Heart right ventricle (tissue), 16 donors: ENCODE measurements around the gene HOXA11. TPM values are rescaled to one million over a fixed set of nuclear protein-coding genes. Genes with fewer than 3 reads are reported as not detected.

Experiments
- ATAC-seq, 8 donors: fragments of 200-7000 bp; cut with Tn5 transposase; one replicate each; pipeline ENCODE4 v1.9.1; 2020; ENCODE audit warnings: mild to moderate bottlenecking in 8 of 8, moderate library complexity in 8 of 8, moderate number of reproducible peaks in 1 of 8
- DNase-seq, 2 donors: peaks; one replicate each; pipeline ENCODE4 v3.0.0-alpha.2; 2020
- H3K27ac ChIP-seq, 10 donors: fragments of 200-600 bp; sonication (generic) in 2 of 10; one replicate each; pipeline versions ENCODE4 v1.5.0 to v1.8.0; 2020 to 2022; ENCODE audit warnings: mild to moderate bottlenecking in 3 of 10
- H3K27me3 ChIP-seq, 7 donors: fragments of 200-600 bp; one replicate each; pipeline ENCODE4 v1.8.0; 2021 to 2022; ENCODE audit warnings: mild to moderate bottlenecking in 2 of 7
- H3K36me3 ChIP-seq, 9 donors: fragments of 200-600 bp; sonication (generic) in 1 of 9; one replicate each; pipeline versions ENCODE4 v1.5.0 to v1.8.0; 2020 to 2022; ENCODE audit warnings: mild to moderate bottlenecking in 2 of 9
- H3K4me1 ChIP-seq, 9 donors: fragments of 200-600 bp; sonication (generic) in 1 of 9; one replicate each; pipeline versions ENCODE4 v1.5.0 to v1.8.0; 2020 to 2022; ENCODE audit warnings: mild to moderate bottlenecking in 4 of 9
- H3K4me3 ChIP-seq, 10 donors: fragments of 200-600 bp; sonication (generic) in 2 of 10; one replicate each; pipeline versions ENCODE4 v1.5.0 to v1.8.0; 2020 to 2022; ENCODE audit warnings: mild to moderate bottlenecking in 7 of 10, moderate library complexity in 2 of 10
- H3K9me3 ChIP-seq, 11 donors: fragments of 200-600 bp in 10 of 11; sonication (generic) in 2 of 11; one replicate each; pipeline versions ENCODE4 v1.5.0 to v1.8.0; 2013 to 2022; ENCODE audit warnings: mild to moderate bottlenecking in 2 of 11, control low read depth in 1 of 11, moderate library complexity in 1 of 11
- CTCF ChIP-seq, 9 donors: fragments of 200-600 bp; sonication (generic) in 2 of 9; IDR thresholded peaks; one replicate each; pipeline versions ENCODE4 v1.5.0 to v1.8.0; 2021 to 2022; ENCODE audit warnings: antibody characterized with exemption in 9 of 9, mild to moderate bottlenecking in 5 of 9, moderate library complexity in 1 of 9
- WGBS, 2 donors: extraction: QIAGEN DNeasy Blood & Tissue Kit; methylation state at CpG; one replicate each; pipeline ENCODE4 v1.1.7; 2013; ENCODE audit warnings: inconsistent platforms in 1 of 2; 5-methylcytosine and 5-hydroxymethylcytosine counted together
- intact Hi-C, 10 donors: fragments of 100-400 bp; cut with DNase I; formaldehyde crosslinking; loops; one replicate each; pipeline versions ENCODE4 v1.11.1 to v1.14.2; 2022
- polyA plus RNA-seq, 2 donors: library from polyadenylated mRNA; stranded (reverse); fragments of 200-250 nt; gene quantifications; one replicate each; pipeline ENCODE4 v1.2.3, GENCODE V29; 2013
- total RNA-seq, 10 donors: library from RNA; stranded (reverse); fragmentation: NEBNext Ultra II Directional in 3 of 10; extraction: Animal tissue kit (Norgen Biotek cat#: 25700) in 3 of 10; gene quantifications; one replicate each; pipeline versions ENCODE4 v1.2.1 to v1.2.4, GENCODE V29; 2021 to 2023
- donor health status: Arrhythmogenic right ventricular cardiomyopathy.
- donor health status: ischemic (EF 13 %, LVEDD 7.1; RV severe dilation, severe dysfunction).
- donor health status: healthy with polysubstance abuse.
- donor health status: DM: no; HTN: yes; CAD: no.
- donor health status: DM: no; HTN: no; CAD: no.
- donor health status: ischemic (EF 25% LVEDD 6.9; RV normal size, moderate dysfunction).
- donor health status: ischemic (EF 25% LVEDD 5.7; RV mildly dilated, moderate dysfunction).
- donor health status: healthy.
- donor health status: DM: yes; HTN: yes; CAD: no.
- donor health status: Ischemic cardiomyopathy.
- donor health status: ischemic (EF 35%, LVEDD 5.7; RV mildly dilated, moderate dysfunction).
- donor health status: nonischemic (EF 11% LVEDD 7.7; RV severe dilation, severe dysfunction).
- donor health status: DM: yes; HTN: yes; CAD: no.
- donor health status: PGD.
- donor health status: ischemic (EF 29% LVEDD 5.4; RV normal size, mild dysfunction).
- donor health status: nonischemic (EF 23%, LVEDD 6.1; RV moderate dilation, normal function).

Gene HOXA11
- total and polyA plus RNA-seq, 12 donors: not detected

DNA sequence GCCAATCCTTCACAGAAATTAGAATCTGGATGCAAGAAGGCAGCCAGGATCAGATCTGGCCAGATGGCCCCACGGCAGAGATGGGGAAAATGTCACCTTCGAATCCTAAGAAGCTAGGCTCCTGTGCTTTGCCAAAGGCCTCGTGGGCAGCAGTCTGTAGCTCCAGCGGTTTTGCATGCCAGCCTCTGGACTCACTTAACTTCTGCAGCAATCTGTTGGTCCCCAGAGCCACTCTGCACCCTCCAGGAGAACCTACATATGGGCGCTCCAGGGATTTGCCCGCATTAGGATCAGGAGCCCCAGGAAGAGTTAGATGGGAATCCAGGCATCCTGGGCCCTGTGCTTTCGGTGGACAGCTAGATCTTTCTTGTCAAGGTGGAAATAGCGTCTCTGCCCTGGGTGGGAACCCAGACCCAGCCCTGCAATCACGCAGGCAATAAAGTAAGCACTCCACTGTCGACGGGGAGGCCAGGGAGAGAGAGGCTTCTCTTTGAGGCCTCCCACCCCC is 25.0 kb upstream of the HOXA11 start:
- 40 to 41% methylated on average over 11 of the region's 11 CpGs for WGBS, 2 donors
- no peaks in the 10 kb centered on the region for H3K36me3 ChIP-seq
- H3K27ac ChIP-seq: no peak overlapping the region
- intact Hi-C loops: loop anchor here in 9 of 10 donors (2.0 to 10.0 kb wide), 12 partner anchors 362 to 885 kb away; no protein-coding TSS in a partner anchor
- H3K4me1 ChIP-seq: peaks cover 3 to 33% (median 22%) of the 10 kb centered on the region in 9 donors
- H3K27me3 ChIP-seq: peaks cover 29 to 100% (median 99%) of the 10 kb centered on the region in 7 donors
- no peak overlapping the region for H3K4me3 ChIP-seq
- no peaks in the 10 kb centered on the region for H3K9me3 ChIP-seq
- ATAC-seq (peak in 1 of 8 donors; percentile 6), DNase-seq (no peak)
- TF ChIP-seq CTCF (IDR thresholded peaks at IDR 0.05): no peak

- 70 to 77% methylated on average over 4 of the region's 4 CpGs for WGBS, 2 donors
- no peak overlapping the region for H3K4me3 ChIP-seq
- H3K36me3 ChIP-seq: no peaks in the 10 kb centered on the region
- no peak for TF ChIP-seq CTCF (IDR thresholded peaks at IDR 0.05)
- H3K4me1 ChIP-seq: peaks cover 3 to 36% (median 25%) of the 10 kb centered on the region in 9 donors
- peaks cover 38 to 100% (median 99%) of the 10 kb centered on the region in 7 donors for H3K27me3 ChIP-seq
- DNase-seq: no peak
- no peak overlapping the region for H3K27ac ChIP-seq
- H3K9me3 ChIP-seq: no peaks in the 10 kb centered on the region
- no peak for ATAC-seq
- intact Hi-C loops: loop anchor here in 7 of 10 donors (5.0 to 10.0 kb wide), 7 partner anchors 376 to 886 kb away; no protein-coding TSS in a partner anchor
Measured at GRCh38 chr7:27208998-27209397, 24.0 kb upstream of the HOXA11 start.

DNA sequence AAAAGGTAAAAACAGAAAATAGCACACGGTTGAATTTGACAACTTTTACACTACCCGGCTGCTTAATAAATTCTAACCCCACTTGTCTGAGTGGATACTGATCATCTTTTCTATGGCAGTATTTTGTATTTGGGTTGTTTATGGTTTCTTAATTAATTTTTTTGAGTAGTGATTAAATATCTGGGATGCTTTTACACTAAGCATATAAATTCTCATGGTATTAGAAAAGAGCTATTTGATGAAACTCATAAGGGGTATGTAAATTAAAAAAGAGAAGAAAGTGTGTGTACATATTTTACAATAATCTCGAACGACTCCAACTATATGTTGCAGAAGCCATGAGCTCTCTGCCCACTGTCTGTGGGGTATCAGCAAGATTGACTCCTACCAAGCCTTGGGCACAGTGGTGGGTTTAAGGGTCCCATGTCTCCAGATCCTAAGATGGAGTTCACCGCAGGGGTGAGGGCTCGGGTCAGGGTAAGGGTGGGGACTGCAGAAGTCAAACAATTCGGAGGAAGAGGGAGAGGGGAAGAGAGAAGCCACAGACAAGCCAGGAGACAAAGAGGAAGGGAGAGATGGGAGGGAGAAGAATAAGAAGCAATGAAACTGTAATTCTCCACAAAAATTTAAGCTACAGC is 22.4 kb upstream of the HOXA11 start:
- no peak overlapping the region for H3K27ac ChIP-seq
- H3K9me3 ChIP-seq: no peaks in the 10 kb centered on the region
- peaks cover 45 to 100% (median 99%) of the 10 kb centered on the region in 7 donors for H3K27me3 ChIP-seq
- TF ChIP-seq CTCF (IDR thresholded peaks at IDR 0.05): no peak
- DNase-seq (no peak), ATAC-seq (no peak)
- peaks cover 0 to 26% (median 16%) of the 10 kb centered on the region in 9 donors for H3K4me1 ChIP-seq
- H3K4me3 ChIP-seq: no peak overlapping the region
- WGBS, 2 donors: 39 to 42% methylated on average over 7 of the region's 7 CpGs
- no peaks in the 10 kb centered on the region for H3K36me3 ChIP-seq
- intact Hi-C loops: loop anchor here in 7 of 10 donors (5.0 to 10.0 kb wide), 7 partner anchors 377 to 887 kb away; no protein-coding TSS in a partner anchor

GRCh38 chr7:27205325-27206280 is 20.6 kb upstream of the HOXA11 start:
- TF ChIP-seq CTCF (IDR thresholded peaks at IDR 0.05): no peak
- intact Hi-C loops: loop anchor here in 7 of 10 donors (5.0 to 10.0 kb wide), 7 partner anchors 379 to 889 kb away; no protein-coding TSS in a partner anchor
- DNase-seq (no peak), ATAC-seq (no peak)
- Histone ChIP-seq H3K36me3 (no peaks in the 10 kb centered on the region), H3K4me3 (peak overlapping the region in 3 of 10 donors; percentile 10 to 33 (median 10)), H3K27ac (no peak overlapping the region), H3K4me1 (peaks cover 0 to 39% (median 21%) of the 10 kb centered on the region in 9 donors), H3K9me3 (no peaks in the 10 kb centered on the region), H3K27me3 (peaks cover 48 to 100% (median 99%) of the 10 kb centered on the region in 7 donors)
- 6 to 8% methylated on average over 52 of the region's 52 CpGs for WGBS, 2 donors
